Osteocyte (in vitro differentiated cells): ENCODE data around the gene EGLN2. TPM values are rescaled to one million over a fixed set of nuclear protein-coding genes. Genes with fewer than 3 reads are reported as not detected.
A peak's percentile ranks its signal among the peaks of the same experiment; 100 is the strongest.
"Not testable (repeated sequence)": the region's sequence is repeated elsewhere in the genome, so short reads cannot be mapped to it uniquely, and the experiment has no call there.

Experiments
- DNase-seq: peaks from one replicate; pipeline ENCODE4 v3.0.0; 2021; ENCODE audit warnings: mixed read lengths; ENCODE audit not compliant: unreplicated experiment; ENCODE audit errors: extremely low spot score
- H3K27ac Mint-ChIP-seq: one replicate; pipeline ENCODE4 v1.8.0; 2021; ENCODE audit warnings: mild to moderate bottlenecking, mixed read lengths; ENCODE audit not compliant: unreplicated experiment
- H3K27me3 Mint-ChIP-seq: one replicate; pipeline ENCODE4 v1.8.0; 2021; ENCODE audit warnings: mixed read lengths; ENCODE audit not compliant: unreplicated experiment
- H3K36me3 Mint-ChIP-seq: one replicate; pipeline ENCODE4 v1.8.0; 2021; ENCODE audit warnings: mixed read lengths; ENCODE audit not compliant: unreplicated experiment
- H3K4me1 Mint-ChIP-seq: one replicate; pipeline ENCODE4 v1.8.0; 2021; ENCODE audit warnings: mixed read lengths; ENCODE audit not compliant: unreplicated experiment
- H3K4me3 Mint-ChIP-seq: one replicate; pipeline ENCODE4 v1.8.0; 2021; ENCODE audit warnings: mild to moderate bottlenecking, moderate library complexity, mixed read lengths; ENCODE audit not compliant: unreplicated experiment
- H3K9me3 Mint-ChIP-seq: one replicate; pipeline ENCODE4 v1.8.0; 2021; ENCODE audit warnings: mixed read lengths; ENCODE audit not compliant: unreplicated experiment
- CTCF ChIP-seq: fragments of 200-600 bp; sonication (generic); IDR thresholded peaks from 2 replicates; pipeline ENCODE4 v1.5.0; 2021; ENCODE audit warnings: antibody characterized with exemption, mild to moderate bottlenecking, moderate library complexity
- total RNA-seq: library from RNA; stranded (reverse); gene quantifications from 2 replicates; pipeline ENCODE4 v1.2.1, GENCODE V29; 2021

The EGLN2 gene
- total RNA-seq, 1 donor from 2014 or later, result 104 TPM

- no peak overlapping the region for H3K4me3 Mint-ChIP-seq
- H3K27me3 Mint-ChIP-seq, result no peaks in the 10 kb centered on the region
- no peak for DNase-seq
- no peaks in the 10 kb centered on the region for H3K4me1 Mint-ChIP-seq
- no peaks in the 10 kb centered on the region for H3K9me3 Mint-ChIP-seq
- peaks cover 27% of the 10 kb centered on the region for H3K36me3 Mint-ChIP-seq
- no peak for TF ChIP-seq CTCF
- H3K27ac Mint-ChIP-seq, result no peak overlapping the region
These were observed 30.1 kb upstream of the EGLN2 start for GRCh38 chr19:40768869-40769268.

GRCh38 chr19:40771101-40771862 lies 27.7 kb upstream of the EGLN2 start:
- not testable (repeated sequence) for DNase-seq, H3K27ac Mint-ChIP-seq, H3K9me3 Mint-ChIP-seq, H3K4me1 Mint-ChIP-seq, H3K4me3 Mint-ChIP-seq, H3K27me3 Mint-ChIP-seq, H3K36me3 Mint-ChIP-seq

GRCh38 chr19:40774916-40775631 lies 23.9 kb upstream of the EGLN2 start, which contains the start of gene MIA:
MIA (plus strand) TSS chr19:40775521; CDS start chr19:40775543, 22 bp downstream.
- no peaks in the 10 kb centered on the region for H3K27me3 Mint-ChIP-seq

GRCh38 chr19:40775632-40776022 lies 23.4 kb upstream of the EGLN2 start:
- DNase-seq, result no peak
- Mint-ChIP-seq H3K4me1 (peaks cover 24% of the 10 kb centered on the region), H3K4me3 (peak overlapping the region; percentile 54), H3K27ac (no peak overlapping the region), H3K27me3 (no peaks in the 10 kb centered on the region), H3K9me3 (no peaks in the 10 kb centered on the region), H3K36me3 (peaks cover 5% of the 10 kb centered on the region)
- no peak for TF ChIP-seq CTCF

More at GRCh38 chr19:40774916-40775631, 23.9 kb upstream of the EGLN2 start, which contains the start of gene MIA:
- no peak for DNase-seq
- Mint-ChIP-seq H3K27ac (no peak within 1 kb of the TSS), H3K4me1 (peaks cover 24% of the 10 kb centered on the region), H3K4me3 (peak within 1 kb of the TSS; percentile 54), H3K9me3 (no peaks in the 10 kb centered on the region), H3K36me3 (peaks cover 8% of the 10 kb centered on the region)
- no peak for TF ChIP-seq CTCF

GRCh38 chr19:40776364-40776763 lies 22.6 kb upstream of the EGLN2 start:
- Mint-ChIP-seq H3K4me1 (peaks cover 24% of the 10 kb centered on the region), H3K36me3 (no peaks in the 10 kb centered on the region), H3K27ac (no peak overlapping the region), H3K27me3 (no peaks in the 10 kb centered on the region), H3K9me3 (no peaks in the 10 kb centered on the region), H3K4me3 (no peak overlapping the region)
- no peak for TF ChIP-seq CTCF
- no peak for DNase-seq
